Lung (tissue), 16 donors: Measurements from ENCODE around the gene SMARCC2. TPM values are rescaled to one million over a fixed set of nuclear protein-coding genes. Genes with fewer than 3 reads are reported as not detected.

ENCODE experiments used
- ATAC-seq: fragments of 200-7000 bp; cut with Tn5 transposase; one replicate; pipeline ENCODE4 v1.9.1; 2020; ENCODE audit warnings: moderate number of reproducible peaks; ENCODE audit not compliant: insufficient read depth, low FRiP score
- DNase-seq, 3 donors: peaks; one replicate each; pipeline ENCODE4 v3.0.0-alpha.2; 2013 to 2017
- H3K27ac ChIP-seq, 2 donors: one replicate each; pipeline ENCODE4 v1.5.1; 2013; ENCODE audit warnings: mild to moderate bottlenecking in 2 of 2, moderate library complexity in 2 of 2, control low read depth in 1 of 2, inconsistent platforms in 1 of 2, low read depth in 1 of 2, low read length in 1 of 2
- H3K27me3 ChIP-seq, 3 donors: one replicate each; pipeline ENCODE4 v1.5.1; 2013; ENCODE audit warnings: low read length in 2 of 3; ENCODE audit not compliant: control insufficient read depth in 3 of 3, insufficient read depth in 3 of 3
- H3K36me3 ChIP-seq, 4 donors: one replicate each; pipeline ENCODE4 v1.5.1; 2013; ENCODE audit warnings: low read length in 4 of 4, mild to moderate bottlenecking in 1 of 4, moderate library complexity in 1 of 4; ENCODE audit not compliant: control insufficient read depth in 4 of 4, insufficient read depth in 4 of 4
- H3K4me1 ChIP-seq, 5 donors: one replicate each; pipeline ENCODE4 v1.5.1; 2013; ENCODE audit warnings: low read length in 5 of 5, mild to moderate bottlenecking in 2 of 5, moderate library complexity in 1 of 5; ENCODE audit not compliant: control insufficient read depth in 5 of 5, insufficient read depth in 5 of 5
- H3K4me3 ChIP-seq: one replicate; pipeline ENCODE4 v1.5.1; 2013; ENCODE audit warnings: mild to moderate bottlenecking, control low read depth, moderate library complexity
- H3K9ac ChIP-seq, 2 donors: one replicate each; pipeline ENCODE4 v1.5.1; 2013; ENCODE audit warnings: low read length in 2 of 2, control low read depth in 1 of 2; ENCODE audit not compliant: insufficient read depth in 1 of 2
- H3K9me3 ChIP-seq, 4 donors: one replicate each; pipeline ENCODE4 v1.5.1; 2013; ENCODE audit warnings: low read length in 3 of 4, mild to moderate bottlenecking in 1 of 4, moderate library complexity in 1 of 4; ENCODE audit not compliant: control insufficient read depth in 4 of 4, insufficient read depth in 3 of 4
- CTCF ChIP-seq: IDR thresholded peaks from 2 replicates; pipeline ENCODE4 v1.5.1; 2012; ENCODE audit warnings: mild to moderate bottlenecking; ENCODE audit errors: control extremely low read depth, extremely low read depth
- WGBS, 2 donors: extraction: QIAGEN DNeasy Blood & Tissue Kit; methylation state at CpG; one replicate each; pipeline ENCODE4 v1.1.7; 2013; 5-methylcytosine and 5-hydroxymethylcytosine counted together
- long read RNA-seq, 5 donors: transcript quantifications; one replicate each; lab custom pipeline, GENCODE V29; 2026
- polyA plus RNA-seq, 2 donors: library from polyadenylated mRNA; stranded (reverse); fragments of 200-250 nt; gene quantifications; one replicate each; pipeline ENCODE4 v1.2.1, GENCODE V29; 2013
- total RNA-seq, 2 donors: library from RNA; depleted of rRNA in 1 of 2; stranded (reverse); fragments of >200 nt in 1 of 2; gene quantifications; one replicate each; pipeline ENCODE4 v1.2.1, GENCODE V29; 2014 to 2021
- donor health status: control.
- donor health status: control.
- donor health status: Bipolar disorder and iron deficiency.
- donor health status: healthy.
- donor health status: DM: yes; HTN: yes; CAD: no.

The SMARCC2 gene
- 10 to 100 TPM; 66.5 to 97.5 TPM for total RNA-seq
- polyA plus RNA-seq = 10 to 100 TPM; 23.9 to 29.0 TPM
- long read RNA-seq, donor 1, full-length matches to known transcripts = 2 of 29 reads
- long read RNA-seq, donor 1, partial matches to known transcripts = 27 of 29 reads
- long read RNA-seq, donor 1, other reads (novel, unspliced or antisense) = 0 of 29 reads
- long read RNA-seq, donor 2, partial matches to known transcripts = 6 of 6 reads
- long read RNA-seq, donor 2, other reads (novel, unspliced or antisense) = 0 of 6 reads
- long read RNA-seq, donor 3, partial matches to known transcripts = 11 of 13 reads
- long read RNA-seq, donor 3, other reads (novel, unspliced or antisense) = 0 of 13 reads
- long read RNA-seq, donor 4, partial matches to known transcripts = 18 of 20 reads
- long read RNA-seq, donor 4, other reads (novel, unspliced or antisense) = 0 of 20 reads
- long read RNA-seq, donor 5, partial matches to known transcripts = 46 of 48 reads
- long read RNA-seq, donor 5, other reads (novel, unspliced or antisense) = 0 of 48 reads

DNA sequence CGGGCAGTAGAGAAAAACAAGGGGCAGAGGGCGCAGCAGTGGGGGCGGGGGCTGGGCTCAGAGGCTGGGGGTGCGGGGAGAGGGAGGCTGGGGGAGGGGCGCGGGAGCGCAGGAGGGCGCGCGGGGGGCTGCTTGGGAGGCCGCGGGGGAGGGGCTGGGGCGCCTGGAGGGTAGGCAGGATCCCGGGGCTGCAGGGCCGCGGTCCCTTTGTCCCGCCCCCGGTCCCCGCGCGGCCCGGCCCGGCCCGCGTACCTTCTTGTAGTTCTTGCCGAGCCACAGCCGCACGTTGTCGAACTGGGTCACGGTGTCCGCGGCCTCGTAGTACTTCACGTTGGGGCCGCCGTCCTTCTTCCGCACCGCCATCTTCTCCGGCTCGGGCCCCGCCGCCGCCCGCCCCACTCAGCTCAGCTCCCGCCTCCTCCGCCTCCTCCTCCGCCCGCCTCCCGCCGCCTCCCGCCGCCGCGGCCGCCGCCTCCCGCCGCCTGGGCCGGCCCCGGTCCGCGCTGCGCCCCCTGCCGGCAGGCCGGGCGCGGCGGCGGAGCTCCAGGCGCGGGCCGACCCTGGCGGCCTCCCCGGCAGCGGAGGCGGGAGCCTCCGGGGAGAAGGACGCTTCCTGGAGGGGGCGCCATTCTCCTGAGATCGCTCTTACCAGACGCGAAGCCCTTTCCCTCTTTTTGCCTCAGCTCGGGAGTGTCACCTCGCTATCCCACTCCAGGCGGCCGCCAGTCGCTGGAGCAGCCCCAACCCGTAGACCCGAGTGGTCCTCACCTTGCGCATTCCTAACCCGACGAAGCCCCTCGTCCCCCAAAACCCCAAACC lies at the start of gene SMARCC2:
SMARCC2 (minus strand) TSS at position 385 of the 819 bp plus-strand sequence; CDS start at position 363, 22 bp downstream.
- peaks cover 0 to 22% (median 5%) of the 10 kb centered on the region in 5 donors for H3K4me1 ChIP-seq

DNA sequence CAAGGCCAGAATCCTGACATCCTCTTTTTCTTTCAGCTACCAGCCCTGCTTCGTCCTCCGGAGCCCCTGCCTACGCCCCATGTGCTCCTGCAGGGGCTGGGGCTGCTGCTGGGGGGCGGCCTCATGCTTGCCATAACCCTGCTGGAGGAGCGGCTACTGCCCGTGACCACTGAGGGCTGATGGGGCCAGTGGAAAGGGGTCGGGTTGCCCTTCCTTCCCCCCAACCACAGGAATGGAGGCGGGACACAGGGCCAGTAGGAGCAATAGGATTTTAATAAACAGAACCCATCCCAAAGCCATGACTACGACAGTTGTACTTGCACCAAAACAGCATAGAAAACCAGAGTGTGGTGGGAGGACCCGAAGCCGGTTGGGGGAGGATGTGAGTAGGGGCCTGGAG lies 48.3 kb upstream of the SMARCC2 start:
- ATAC-seq (no peak), DNase-seq (no peak)
- H3K4me1 ChIP-seq = no peaks in the 10 kb centered on the region
- H3K36me3 ChIP-seq = peaks cover 4 to 54% (median 15%) of the 10 kb centered on the region in 4 donors
- 79 to 84% methylated on average over 11 of the region's 11 CpGs for WGBS, 2 donors
- H3K27me3 ChIP-seq = no peaks in the 10 kb centered on the region
- H3K9ac ChIP-seq = no peak overlapping the region
- H3K27ac ChIP-seq = no peak overlapping the region
- H3K4me3 ChIP-seq = no peak overlapping the region
- TF ChIP-seq CTCF = no peak
- no peaks in the 10 kb centered on the region for H3K9me3 ChIP-seq

More for the DNA sequence above, at the start of gene SMARCC2:
- peak; percentile 88 to 92 (median 92) for DNase-seq
- Histone ChIP-seq H3K27me3 (no peaks in the 10 kb centered on the region), H3K4me3 (peak within 1 kb of the TSS; percentile 78), H3K27ac (peak within 1 kb of the TSS; percentile 80 to 93), H3K36me3 (peaks cover 3 to 16% (median 7%) of the 10 kb centered on the region in 4 donors), H3K9ac (peak within 1 kb of the TSS; percentile 77 to 86), H3K9me3 (no peaks in the 10 kb centered on the region)
- peak; percentile 84 for TF ChIP-seq CTCF
- peak; percentile 88 for ATAC-seq
- WGBS, 2 donors = 1% methylated on average over 67 to 93 of the region's 93 CpGs

DNA sequence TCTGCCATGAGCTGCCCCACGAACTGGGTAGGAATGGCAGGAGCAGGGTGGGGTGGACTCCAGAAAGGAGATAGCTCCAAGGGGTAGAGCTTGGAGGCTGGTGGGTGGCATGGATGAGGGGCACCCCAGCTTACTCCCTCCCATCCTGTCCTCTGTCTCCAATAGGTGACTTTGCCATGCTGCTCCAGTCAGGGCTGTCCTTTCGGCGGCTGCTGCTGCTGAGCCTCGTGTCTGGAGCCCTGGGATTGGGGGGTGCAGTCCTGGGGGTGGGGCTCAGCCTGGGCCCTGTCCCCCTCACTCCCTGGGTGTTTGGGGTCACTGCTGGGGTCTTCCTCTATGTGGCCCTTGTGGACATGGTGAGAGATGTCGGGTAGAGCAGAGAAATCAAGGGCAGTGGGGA lies 47.7 kb upstream of the SMARCC2 start:
- DNase-seq (no peak), ATAC-seq (no peak)
- no peak for TF ChIP-seq CTCF
- no peak overlapping the region for H3K9ac ChIP-seq
- H3K4me1 ChIP-seq = no peaks in the 10 kb centered on the region
- 75 to 80% methylated on average over 5 of the region's 5 CpGs for WGBS, 2 donors
- no peaks in the 10 kb centered on the region for H3K27me3 ChIP-seq
- peaks cover 4 to 48% (median 12%) of the 10 kb centered on the region in 4 donors for H3K36me3 ChIP-seq
- no peaks in the 10 kb centered on the region for H3K9me3 ChIP-seq
- H3K27ac ChIP-seq = no peak overlapping the region
- H3K4me3 ChIP-seq = no peak overlapping the region
